SH-SY5Y (cell line): ENCODE measurements around the gene HEMK1.

Source experiments
- GATA2 ChIP-seq: IDR thresholded peaks from 2 replicates; pipeline ENCODE4 v1.6.1; 2011; ENCODE audit warnings: mild to moderate bottlenecking, low read depth, low read length
- GATA3 ChIP-seq: IDR thresholded peaks from 2 replicates; pipeline ENCODE4 v1.6.1; 2011; ENCODE audit warnings: low read depth, mild to moderate bottlenecking, low read length, moderate library complexity

Gene HEMK1

GRCh38 chr3:50637011-50637410 lies 67.7 kb downstream of the HEMK1 start:
- TF ChIP-seq GATA3 (no peak), GATA2 (no peak)

GRCh38 chr3:50637945-50638344 lies 68.6 kb downstream of the HEMK1 start:
- TF ChIP-seq GATA3 (no peak), GATA2 (no peak)

GRCh38 chr3:50639055-50639494 lies 69.8 kb downstream of the HEMK1 start:
- TF ChIP-seq GATA2 (no peak), GATA3 (no peak)

- no peak for TF ChIP-seq GATA2
- TF ChIP-seq GATA3, result no peak
Observed at GRCh38 chr3:50642382-50642781, 73.1 kb downstream of the HEMK1 start.

- TF ChIP-seq GATA3, result no peak
- TF ChIP-seq GATA2, result no peak
Observed at GRCh38 chr3:50644561-50644960, 75.2 kb downstream of the HEMK1 start.

GRCh38 chr3:50645378-50645777 lies 76.1 kb downstream of the HEMK1 start:
- TF ChIP-seq GATA2, result no peak
- TF ChIP-seq GATA3, result no peak
